ENCODE results near the gene SPATA21.
"Not testable (repeated sequence)": the region's sequence is repeated elsewhere in the genome, so short reads cannot be mapped to it uniquely, and the experiment has no call there.

Gene SPATA21

DNA sequence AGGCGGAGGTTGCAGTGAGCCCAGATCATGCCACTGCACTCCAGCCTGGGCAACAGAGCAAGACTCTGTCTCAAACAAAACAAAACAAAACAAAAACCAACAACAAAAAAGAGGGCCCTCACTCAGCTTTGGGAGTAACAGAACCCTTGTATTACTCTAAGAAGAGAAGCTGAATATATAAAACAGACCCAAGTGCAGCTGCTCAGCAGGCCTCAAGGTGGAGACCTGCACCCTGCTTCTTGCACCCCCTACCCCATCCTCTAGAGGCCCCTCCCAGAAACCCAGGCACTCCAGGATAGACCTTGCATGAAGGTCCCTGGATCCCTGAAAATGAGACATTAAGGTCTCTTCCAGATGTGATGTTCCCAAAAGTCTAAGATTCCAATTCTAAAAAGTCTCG lies 37.7 kb upstream of the SPATA21 start:
- not testable (repeated sequence) for DNase-seq (ENCODE audit: low read depth); H3K4me3 ChIP-seq (ENCODE audit: low read depth, low read length)
- TF ChIP-seq CTCF (IDR thresholded peaks at IDR 0.05; ENCODE audit: insufficient read depth, low read depth, low read length, missing control alignments): peak; percentile 8

DNA sequence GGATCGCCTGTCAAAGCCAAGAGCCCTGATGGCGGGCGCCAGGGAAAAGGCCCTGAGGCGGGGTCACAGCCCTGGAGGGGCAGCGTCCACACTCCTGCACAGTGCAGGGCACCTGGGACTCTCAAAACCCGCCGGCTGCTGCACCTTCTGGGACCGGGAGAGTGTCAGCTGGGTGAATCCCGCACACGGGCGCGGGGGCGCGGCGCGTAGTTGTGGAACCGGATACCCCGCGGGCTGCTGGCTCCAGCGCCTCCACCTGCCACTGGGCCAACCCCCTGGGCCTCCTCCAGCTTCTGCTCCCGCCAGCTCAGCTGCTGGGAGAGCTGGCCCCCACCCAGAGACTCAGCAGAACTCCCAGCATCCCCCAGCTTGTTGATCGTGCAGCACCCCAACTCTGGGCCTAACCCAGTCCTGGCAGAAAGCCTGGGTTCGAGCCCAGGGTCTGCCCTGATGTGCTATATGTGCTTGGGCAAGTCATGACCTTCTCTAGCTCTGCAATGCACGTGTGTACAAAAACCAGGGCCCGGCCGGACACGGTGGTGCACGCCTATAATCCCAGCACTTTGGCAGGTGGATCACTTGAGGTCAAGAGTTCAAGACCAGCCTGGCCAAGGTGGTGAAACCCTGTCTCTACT lies 37.1 kb upstream of the SPATA21 start:
- DNase-seq (ENCODE audit: low read depth): no peak
- TF ChIP-seq CTCF (IDR thresholded peaks at IDR 0.05; ENCODE audit: insufficient read depth, low read depth, low read length, missing control alignments): no peak
- no peak overlapping the region for H3K4me3 ChIP-seq (ENCODE audit: low read depth, low read length)

DNA sequence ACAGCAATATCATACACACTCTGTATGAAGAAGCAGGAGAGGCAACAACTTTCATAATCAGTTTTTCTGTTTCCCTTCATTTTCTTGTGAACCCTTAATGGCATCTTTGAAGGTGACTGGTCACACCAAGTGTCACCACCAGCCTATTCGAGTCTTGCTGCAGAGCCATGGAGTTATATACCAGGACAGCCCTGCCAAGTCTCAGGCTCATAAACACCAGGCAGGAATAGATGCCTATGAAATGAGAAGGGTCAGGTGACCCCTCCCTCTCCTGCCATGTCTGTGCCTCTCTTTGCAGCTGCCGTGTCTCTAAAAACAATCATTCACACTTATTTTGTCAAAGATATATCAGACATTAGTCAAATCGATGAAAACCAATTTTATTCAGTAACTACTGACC lies 31.3 kb upstream of the SPATA21 start:
- no peak overlapping the region for H3K4me3 ChIP-seq (ENCODE audit: low read depth, low read length)
- no peak for DNase-seq (ENCODE audit: low read depth)
- TF ChIP-seq CTCF (IDR thresholded peaks at IDR 0.05; ENCODE audit: insufficient read depth, low read depth, low read length, missing control alignments): no peak

DNA sequence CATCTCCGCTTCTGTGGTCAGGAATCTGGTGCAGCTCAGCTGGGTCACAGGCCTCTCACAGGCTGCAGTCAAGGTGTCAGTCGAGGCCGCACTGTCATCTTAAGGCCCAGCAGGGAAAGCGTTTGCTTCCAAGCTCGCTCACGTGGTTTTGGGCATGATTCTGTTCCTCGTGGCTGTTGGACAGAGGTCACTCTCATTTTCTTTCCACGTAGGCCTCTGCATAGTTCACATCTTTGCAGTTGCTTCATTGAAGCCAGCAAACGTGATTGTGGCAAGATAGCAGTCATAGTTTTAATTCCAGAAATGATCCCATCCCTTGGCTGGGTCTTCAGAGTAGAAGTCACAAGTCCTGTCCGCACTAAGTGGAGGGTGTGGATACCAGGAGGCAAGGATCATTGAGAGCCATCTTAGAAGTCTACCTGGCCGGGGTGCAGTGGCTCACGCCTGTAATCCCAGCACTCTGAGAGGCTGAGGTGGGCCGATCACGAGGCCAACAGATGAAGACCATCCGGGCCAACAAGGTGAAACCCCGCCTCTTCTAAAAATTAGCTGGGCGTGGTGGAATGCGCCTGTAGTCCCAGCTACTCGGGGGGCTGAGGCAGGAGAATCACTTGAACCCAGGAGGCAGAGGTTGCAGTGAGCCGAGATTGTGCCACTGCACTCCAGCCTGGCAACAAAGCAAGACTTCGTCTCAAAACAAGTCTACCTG lies 27.8 kb upstream of the SPATA21 start:
- H3K4me3 ChIP-seq (ENCODE audit: low read depth, low read length): no peak overlapping the region
- DNase-seq (ENCODE audit: low read depth): no peak
- no peak for TF ChIP-seq CTCF (IDR thresholded peaks at IDR 0.05; ENCODE audit: insufficient read depth, low read depth, low read length, missing control alignments)

- DNase-seq (ENCODE audit: low read depth): no peak
- TF ChIP-seq CTCF (IDR thresholded peaks at IDR 0.05; ENCODE audit: insufficient read depth, low read depth, low read length, missing control alignments): no peak
- no peak overlapping the region for H3K4me3 ChIP-seq (ENCODE audit: low read depth, low read length)
Observed at GRCh38 chr1:16462773-16463330, 25.6 kb upstream of the SPATA21 start.

GRCh38 chr1:16461681-16462080 lies 24.5 kb upstream of the SPATA21 start:
- no peak for TF ChIP-seq CTCF (IDR thresholded peaks at IDR 0.05; ENCODE audit: insufficient read depth, low read depth, low read length, missing control alignments)
- H3K4me3 ChIP-seq (ENCODE audit: low read depth, low read length): no peak overlapping the region
- DNase-seq (ENCODE audit: low read depth): no peak
